Stimulated activated CD4-positive, alpha-beta T cell treated with anti-CD3 and anti-CD28 coated beads, Interleukin-4, amount 100 ng/mL, for 48 hours (primary cell): ENCODE data around the gene CD9.

Experiments used
- DNase-seq, 2 donors: peaks; one replicate each; pipeline ENCODE4 v3.0.0-alpha.2; 2020; ENCODE audit warnings: low read depth in 2 of 2

Gene CD9

GRCh38 chr12:6275928-6276887 lies 76.0 kb downstream of the CD9 start:
- no peak for DNase-seq

GRCh38 chr12:6276956-6277620 lies 76.9 kb downstream of the CD9 start:
- DNase-seq: no peak

- DNase-seq: peak in 1 of 2 donors; percentile 15
Measured at GRCh38 chr12:6277982-6278438, 77.8 kb downstream of the CD9 start.

GRCh38 chr12:6278439-6279255 lies 78.4 kb downstream of the CD9 start:
- peak; percentile 76 to 78 for DNase-seq

GRCh38 chr12:6279256-6279628 lies 79.0 kb downstream of the CD9 start:
- no peak for DNase-seq

- no peak for DNase-seq
Measured at GRCh38 chr12:6279631-6280030, 79.4 kb downstream of the CD9 start.

GRCh38 chr12:6280053-6280469 lies 79.9 kb downstream of the CD9 start:
- no peak for DNase-seq

GRCh38 chr12:6280672-6281071 lies 80.5 kb downstream of the CD9 start:
- no peak for DNase-seq

- DNase-seq: no peak
Measured at GRCh38 chr12:6281081-6281809, 81.0 kb downstream of the CD9 start.

- DNase-seq: no peak
Measured at GRCh38 chr12:6282453-6282840, 82.2 kb downstream of the CD9 start.

- no peak for DNase-seq
Measured at GRCh38 chr12:6284273-6284672, 84.1 kb downstream of the CD9 start.

GRCh38 chr12:6285063-6285477 lies 84.9 kb downstream of the CD9 start:
- peak; percentile 35 to 36 for DNase-seq

- no peak for DNase-seq
Measured at GRCh38 chr12:6285532-6286306, 85.5 kb downstream of the CD9 start.
